ENCODE measurements around the gene ARHGAP44. TPM values are rescaled to one million over a fixed set of nuclear protein-coding genes. Genes with fewer than 3 reads are reported as not detected.

ARHGAP44 gene
- total RNA-seq, 1 experiment from 2014 or later = 9.9 TPM

GRCh38 chr17:12756786-12757185, 32.5 kb upstream of the ARHGAP44 start:
- Histone ChIP-seq H3K27me3 (ENCODE audit: insufficient read depth, low read length) (no peaks in the 10 kb centered on the region), H3K4me2 (ENCODE audit: insufficient read depth, insufficient read length, low read length) (no peak overlapping the region), H3K23ac (ENCODE audit: insufficient read length, low read depth, low read length) (no peak overlapping the region)

More at GRCh38 chr17:12756786-12757185, 32.5 kb upstream of the ARHGAP44 start:
- no peaks in the 10 kb centered on the region for H3K9me3 ChIP-seq (ENCODE audit: control insufficient read depth, low read depth, low read length)
- H3K23me2 ChIP-seq (ENCODE audit: insufficient read length, low read depth, low read length, poor library complexity, severe bottlenecking) = no peaks in the 10 kb centered on the region
- H3K36me3 Mint-ChIP-seq (ENCODE audit: insufficient read depth in 1 of 3, low read depth in 3 of 3) = no peaks in the 10 kb centered on the region
- peaks cover 4 to 7% of the 10 kb centered on the region in 2 experiments for H3K4me1 Mint-ChIP-seq
- no peak overlapping the region for H4K8ac ChIP-seq (replicated peaks; ENCODE audit: insufficient read length, low read depth, low read length)
- H3K18ac ChIP-seq (ENCODE audit: insufficient read length, low read depth, low read length) = no peak overlapping the region
- no peak overlapping the region for H4K91ac ChIP-seq (ENCODE audit: insufficient read length, low read depth, low read length)
- H3K27ac Mint-ChIP-seq = no peak overlapping the region
- no peak overlapping the region for H2AFZ ChIP-seq (ENCODE audit: low read length)
- no peak for DNase-seq
- H3K79me2 ChIP-seq (ENCODE audit: insufficient read depth, low read length) = no peaks in the 10 kb centered on the region
- no peak overlapping the region for H3T11ph ChIP-seq (ENCODE audit: low read length)
- no peak overlapping the region for H3K27ac ChIP-seq (ENCODE audit: insufficient read length, low read depth, low read length)
- no peak overlapping the region for H3K4ac ChIP-seq (ENCODE audit: low read depth, low read length)
- no peak overlapping the region for H3K9ac ChIP-seq (ENCODE audit: extremely low read depth, insufficient read length, low read length)
- no peak overlapping the region for H2AK5ac ChIP-seq (ENCODE audit: insufficient read length, low read length)
- no peaks in the 10 kb centered on the region; the same call in 1 of the 2 replicates for H3K27me3 Mint-ChIP-seq (ENCODE audit: low read depth)
- no peak overlapping the region for H3K56ac ChIP-seq (ENCODE audit: insufficient read length, low read depth, low read length)
- H2BK15ac ChIP-seq (ENCODE audit: low read depth, low read length) = no peak overlapping the region
- no peaks in the 10 kb centered on the region for H3K4me1 ChIP-seq (ENCODE audit: insufficient read depth, low read length)
- no peak overlapping the region for H2BK12ac ChIP-seq (ENCODE audit: insufficient read length, low read depth, low read length)
- no peaks in the 10 kb centered on the region for H3K9me3 Mint-ChIP-seq
- no peak overlapping the region for H2BK5ac ChIP-seq (ENCODE audit: insufficient read length, low read length)
- no peak overlapping the region for H3K14ac ChIP-seq (ENCODE audit: insufficient read depth, low read length)
- H2BK120ac ChIP-seq (ENCODE audit: low read depth, low read length, poor library complexity, severe bottlenecking) = no peak overlapping the region
- no peak overlapping the region for H2BK20ac ChIP-seq (ENCODE audit: low read depth, low read length, poor library complexity, severe bottlenecking)
- no peak for TF ChIP-seq CTCF (conservative IDR thresholded peaks at IDR 0.05)
- no peak overlapping the region for H4K5ac ChIP-seq (ENCODE audit: insufficient read length, low read depth, low read length)
- no peaks in the 10 kb centered on the region for H4K20me1 ChIP-seq (ENCODE audit: control insufficient read depth, insufficient read depth, insufficient read length)
- H3K79me1 ChIP-seq (ENCODE audit: insufficient read depth, low read depth, low read length, poor library complexity, severe bottlenecking) = no peaks in the 10 kb centered on the region
- H3K4me3 Mint-ChIP-seq = no peak overlapping the region
